Brain pericyte (primary cell): ENCODE results near the gene TGFB1I1.
"Not testable (repeated sequence)": the region's sequence is repeated elsewhere in the genome, so short reads cannot be mapped to it uniquely, and the experiment has no call there.

ENCODE experiments used
- DNase-seq: peaks from one replicate; pipeline ENCODE4 v3.0.0-alpha.2; 2012; ENCODE audit warnings: low read depth, low spot score

TGFB1I1 gene

GRCh38 chr16:31471241-31471874, 594 bp upstream of the TGFB1I1 start:
- no peak for DNase-seq

DNA sequence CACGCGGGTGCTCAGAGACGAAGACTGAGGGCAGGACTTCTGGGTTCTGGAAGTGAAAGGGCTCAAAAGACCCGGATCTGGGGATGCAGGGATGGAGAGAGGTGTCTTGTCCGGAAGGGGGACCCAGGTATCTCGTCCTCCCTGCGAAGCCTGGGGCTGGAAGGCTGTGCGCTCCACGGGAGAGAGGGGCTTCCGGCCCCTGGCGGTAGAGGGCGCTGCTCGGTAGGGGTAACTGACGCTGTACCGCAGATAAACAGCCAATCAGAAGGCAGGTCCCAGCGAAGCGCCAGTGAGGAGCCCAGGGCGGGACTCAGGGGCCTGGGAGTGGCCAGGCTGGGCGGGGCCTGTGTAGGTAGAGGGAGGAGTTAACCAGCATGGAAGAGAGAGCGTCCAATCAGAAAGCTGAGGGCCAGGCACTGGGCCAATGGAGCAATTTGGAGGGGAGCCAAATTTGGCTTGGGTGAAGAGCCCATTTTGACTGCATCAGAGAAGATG, 804 bp downstream of the TGFB1I1 start:
- DNase-seq: peak; percentile 71

DNA sequence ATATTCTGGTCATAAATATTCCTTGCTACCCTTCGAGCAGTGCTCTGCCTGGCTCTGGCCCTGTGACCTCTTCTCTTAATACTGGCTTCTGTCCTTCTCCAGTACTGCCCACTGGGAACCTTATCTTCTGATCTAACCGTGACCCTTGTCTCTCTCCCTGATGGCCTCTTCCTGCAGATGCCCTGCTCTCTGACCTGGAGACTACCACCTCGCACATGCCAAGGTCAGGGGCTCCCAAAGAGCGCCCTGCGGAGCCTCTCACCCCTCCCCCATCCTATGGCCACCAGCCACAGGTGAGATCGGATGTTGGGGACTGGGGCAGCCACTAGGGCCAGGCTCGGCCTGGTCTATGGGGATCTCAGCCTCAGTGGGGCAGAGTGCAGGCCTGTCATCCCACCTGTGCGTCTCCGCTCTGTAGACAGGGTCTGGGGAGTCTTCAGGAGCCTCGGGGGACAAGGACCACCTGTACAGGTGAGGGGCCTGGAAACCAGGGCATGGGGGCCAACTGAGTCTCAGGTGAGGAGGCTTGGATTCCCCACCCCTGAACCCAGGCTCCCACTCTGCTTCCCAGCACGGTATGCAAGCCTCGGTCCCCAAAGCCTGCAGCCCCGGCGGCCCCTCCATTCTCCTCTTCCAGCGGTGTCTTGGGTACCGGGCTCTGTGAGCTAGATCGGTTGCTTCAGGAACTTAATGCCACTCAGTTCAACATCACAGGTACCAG, 1.5 kb downstream of the TGFB1I1 start:
- DNase-seq: no peak

DNA sequence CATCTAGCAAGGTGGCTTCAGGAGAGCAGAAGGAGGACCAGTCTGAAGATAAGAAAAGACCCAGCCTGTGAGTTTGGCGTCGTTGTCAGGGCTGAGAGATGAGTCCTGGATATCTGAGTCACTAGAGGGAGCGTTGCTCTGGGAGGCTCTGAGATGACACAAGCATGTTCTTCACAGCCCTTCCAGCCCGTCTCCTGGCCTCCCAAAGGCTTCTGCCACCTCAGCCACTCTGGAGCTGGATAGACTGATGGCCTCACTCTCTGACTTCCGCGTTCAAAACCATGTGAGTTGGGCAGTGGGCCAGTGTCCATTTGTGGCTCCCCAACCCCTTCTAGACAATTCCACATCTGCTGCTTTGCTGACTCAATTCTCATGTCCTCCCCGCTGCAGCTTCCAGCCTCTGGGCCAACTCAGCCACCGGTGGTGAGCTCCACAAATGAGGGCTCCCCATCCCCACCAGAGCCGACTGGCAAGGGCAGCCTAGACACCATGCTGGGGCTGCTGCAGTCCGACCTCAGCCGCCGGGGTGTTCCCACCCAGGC, 2.3 kb downstream of the TGFB1I1 start:
- DNase-seq: no peak

- no peak for DNase-seq
Measured at GRCh38 chr16:31474773-31475738, 3.1 kb downstream of the TGFB1I1 start.

DNA sequence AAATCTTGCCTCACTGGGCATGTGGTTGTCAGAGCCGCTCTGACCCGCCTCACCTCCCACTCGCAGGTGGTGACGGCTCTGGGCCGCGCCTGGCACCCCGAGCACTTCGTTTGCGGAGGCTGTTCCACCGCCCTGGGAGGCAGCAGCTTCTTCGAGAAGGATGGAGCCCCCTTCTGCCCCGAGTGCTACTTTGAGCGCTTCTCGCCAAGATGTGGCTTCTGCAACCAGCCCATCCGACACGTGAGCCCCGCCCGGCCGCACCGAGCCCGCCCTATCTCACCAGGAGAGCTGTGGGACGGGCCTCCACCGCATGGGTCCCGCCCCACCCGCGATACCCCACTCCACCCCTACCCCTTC, 4.0 kb downstream of the TGFB1I1 start:
- DNase-seq: no peak

DNA sequence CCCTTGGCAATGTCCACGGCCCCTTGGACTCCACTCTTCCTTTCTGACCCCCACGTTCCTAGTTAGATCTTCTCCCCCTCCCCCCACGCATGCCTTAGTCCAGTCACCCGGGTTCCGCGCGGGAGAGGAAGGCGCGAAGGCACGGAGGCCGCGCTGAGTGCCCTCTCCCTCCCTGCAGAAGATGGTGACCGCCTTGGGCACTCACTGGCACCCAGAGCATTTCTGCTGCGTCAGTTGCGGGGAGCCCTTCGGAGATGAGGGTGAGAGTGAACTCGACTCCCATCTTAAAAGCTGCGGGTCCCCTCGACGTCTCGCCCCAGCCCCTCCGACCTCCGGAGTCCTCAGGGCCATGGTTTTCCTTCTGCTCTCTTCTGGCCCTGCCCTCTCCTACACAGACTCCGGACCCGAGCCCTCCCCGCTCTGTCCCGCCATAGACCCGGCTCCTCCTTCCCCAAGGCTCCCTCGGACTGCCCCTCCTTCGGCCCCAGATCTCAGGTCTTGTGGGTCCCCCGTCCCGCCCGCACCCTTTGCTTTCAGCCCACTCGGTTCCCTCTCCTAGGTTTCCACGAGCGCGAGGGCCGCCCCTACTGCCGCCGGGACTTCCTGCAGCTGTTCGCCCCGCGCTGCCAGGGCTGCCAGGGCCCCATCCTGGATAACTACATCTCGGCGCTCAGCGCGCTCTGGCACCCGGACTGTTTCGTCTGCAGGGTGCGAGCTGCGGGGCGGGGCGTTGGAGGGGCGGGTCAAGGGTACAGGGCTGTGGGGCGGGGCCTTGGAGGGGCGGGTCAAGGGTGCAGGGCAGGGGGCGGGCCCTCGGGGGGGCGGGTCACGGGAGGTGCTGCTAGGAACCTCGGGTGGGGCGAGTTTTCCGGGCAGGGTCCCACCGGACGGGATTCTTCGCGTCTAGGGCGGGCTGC, 4.6 kb downstream of the TGFB1I1 start:
- no peak for DNase-seq

DNA sequence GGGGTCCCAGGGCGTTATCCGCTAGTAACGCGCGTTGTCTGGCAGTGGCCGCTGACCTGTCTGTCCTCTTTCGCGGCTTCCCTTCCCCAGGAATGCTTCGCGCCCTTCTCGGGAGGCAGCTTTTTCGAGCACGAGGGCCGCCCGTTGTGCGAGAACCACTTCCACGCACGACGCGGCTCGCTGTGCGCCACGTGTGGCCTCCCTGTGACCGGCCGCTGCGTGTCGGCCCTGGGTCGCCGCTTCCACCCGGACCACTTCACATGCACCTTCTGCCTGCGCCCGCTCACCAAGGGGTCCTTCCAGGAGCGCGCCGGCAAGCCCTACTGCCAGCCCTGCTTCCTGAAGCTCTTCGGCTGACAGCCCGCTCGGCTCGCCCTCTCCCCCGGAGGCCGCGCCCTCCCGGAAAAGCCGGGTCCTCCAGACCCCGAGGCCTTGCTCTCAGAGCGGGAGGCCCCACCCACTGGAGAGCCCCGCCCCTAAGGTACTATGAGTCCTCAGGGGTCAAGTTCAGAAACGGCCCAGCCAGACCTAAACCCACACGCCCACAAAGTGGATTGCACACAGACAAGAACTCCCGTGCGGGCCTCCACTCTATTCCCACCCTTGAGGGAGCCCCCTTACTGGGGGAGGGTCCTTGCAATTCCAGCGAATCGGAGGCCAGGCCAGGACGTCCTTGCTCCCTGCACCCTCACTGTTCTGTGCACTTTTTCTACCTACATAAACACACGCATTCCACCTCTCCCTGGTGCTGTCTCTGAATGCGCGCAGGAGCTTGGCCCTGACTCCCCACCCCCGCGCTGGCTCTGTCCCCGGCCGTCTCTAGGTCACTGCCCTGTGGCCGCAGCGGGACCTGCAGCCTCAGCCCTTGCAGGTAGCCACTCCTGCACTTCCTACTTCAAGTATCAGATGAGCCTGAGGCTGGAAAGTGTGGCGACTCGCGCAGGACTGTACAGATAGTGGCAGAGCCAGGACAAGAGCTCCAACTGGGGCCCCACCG, 5.6 kb downstream of the TGFB1I1 start:
- no peak for DNase-seq

DNA sequence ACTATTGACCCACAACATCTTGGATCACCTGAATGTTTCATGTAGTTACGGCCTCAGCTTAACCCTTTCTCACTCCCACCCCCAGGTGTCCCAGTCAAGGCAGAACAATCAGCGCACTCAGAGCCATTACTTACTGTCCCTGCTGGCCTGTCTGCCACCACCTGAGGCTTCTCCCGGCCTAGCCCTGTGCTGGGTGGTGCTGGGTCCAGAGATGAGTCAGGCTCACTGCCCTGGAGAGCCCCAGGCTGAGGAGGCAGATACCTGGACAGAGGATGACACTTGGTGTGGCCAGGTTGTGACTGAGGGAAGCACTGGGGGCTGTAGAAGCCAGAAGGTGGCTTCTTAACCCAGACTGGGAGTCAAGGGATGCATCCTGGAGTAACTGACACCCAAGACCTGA, 7.0 kb downstream of the TGFB1I1 start:
- no peak for DNase-seq

DNA sequence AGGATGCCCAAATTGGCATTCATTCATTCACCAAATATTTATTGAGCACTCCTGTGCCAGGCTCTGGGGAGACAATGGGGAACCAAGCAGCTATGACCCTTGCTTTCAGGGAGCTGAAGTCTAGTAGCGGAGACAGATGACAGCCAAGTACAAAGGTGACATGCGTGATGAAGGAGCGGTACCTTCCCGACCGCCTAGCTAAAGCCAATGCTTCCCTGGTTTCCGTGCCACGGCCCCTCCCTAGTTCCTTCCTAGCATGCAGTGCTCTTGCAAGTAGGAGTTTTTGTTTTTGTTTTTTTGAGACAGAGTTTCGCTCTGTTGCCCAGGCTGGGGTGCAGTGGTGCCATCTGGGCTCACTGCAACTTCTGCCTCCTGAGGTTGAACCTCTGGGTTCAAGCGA, 7.8 kb downstream of the TGFB1I1 start:
- DNase-seq: no peak

- no peak for DNase-seq
Measured at GRCh38 chr16:31480851-31481536, 9.0 kb downstream of the TGFB1I1 start.

DNA sequence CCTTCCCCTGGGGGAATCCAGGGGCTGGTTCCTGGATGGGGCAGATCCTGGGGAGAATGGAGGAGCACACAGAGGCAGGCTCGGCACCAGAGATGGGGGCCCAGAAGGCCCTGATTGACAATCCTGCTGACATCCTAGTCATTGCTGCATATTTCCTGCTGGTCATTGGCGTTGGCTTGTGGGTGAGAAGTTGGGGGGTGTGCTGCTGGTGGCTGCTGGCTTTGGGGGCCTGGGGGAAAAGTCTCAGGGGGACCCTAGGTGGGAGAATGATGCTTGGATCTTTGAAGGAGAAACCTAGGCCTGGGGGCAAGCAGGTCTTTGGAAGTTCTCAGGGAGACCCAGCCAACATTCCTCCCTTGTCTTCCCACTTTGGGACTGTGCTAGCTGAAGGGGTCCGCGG, 11.1 kb downstream of the TGFB1I1 start, which contains the start of gene SLC5A2:
TSS of gene SLC5A2 (plus strand) at position 43 of the 400 bp plus-strand sequence. CDS start at position 57, 14 bp downstream.
- DNase-seq: no peak

- not testable (repeated sequence) for DNase-seq
Measured at GRCh38 chr16:31484048-31484447, 12.1 kb downstream of the TGFB1I1 start.

DNA sequence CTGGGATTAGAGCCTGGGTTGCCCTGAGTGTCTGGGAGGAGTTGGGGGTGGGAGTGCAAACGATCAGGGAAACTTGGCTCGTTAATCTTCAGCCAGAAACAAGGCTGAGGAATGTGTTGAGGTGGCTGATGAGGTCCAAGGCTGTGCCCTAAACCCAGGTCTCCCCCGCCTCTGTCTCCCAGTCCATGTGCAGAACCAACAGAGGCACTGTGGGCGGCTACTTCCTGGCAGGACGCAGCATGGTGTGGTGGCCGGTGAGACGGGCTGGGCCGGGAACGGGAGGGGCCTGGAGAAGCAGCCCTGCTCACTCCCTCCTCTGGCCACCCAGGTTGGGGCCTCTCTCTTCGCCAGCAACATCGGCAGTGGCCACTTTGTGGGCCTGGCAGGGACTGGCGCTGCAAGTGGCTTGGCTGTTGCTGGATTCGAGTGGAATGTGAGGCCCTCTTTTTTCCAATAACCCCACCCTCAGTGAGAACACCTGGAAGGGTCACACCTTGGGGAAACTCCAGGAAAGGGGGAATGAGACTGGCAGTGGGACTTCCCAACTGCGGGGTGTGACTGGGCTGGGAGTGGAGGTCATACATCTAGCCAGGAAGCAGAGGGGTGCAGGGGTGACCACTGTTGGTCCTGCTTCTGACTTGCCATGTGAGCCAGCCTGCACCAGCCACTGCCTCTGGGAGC, 12.7 kb downstream of the TGFB1I1 start:
- DNase-seq: no peak

DNA sequence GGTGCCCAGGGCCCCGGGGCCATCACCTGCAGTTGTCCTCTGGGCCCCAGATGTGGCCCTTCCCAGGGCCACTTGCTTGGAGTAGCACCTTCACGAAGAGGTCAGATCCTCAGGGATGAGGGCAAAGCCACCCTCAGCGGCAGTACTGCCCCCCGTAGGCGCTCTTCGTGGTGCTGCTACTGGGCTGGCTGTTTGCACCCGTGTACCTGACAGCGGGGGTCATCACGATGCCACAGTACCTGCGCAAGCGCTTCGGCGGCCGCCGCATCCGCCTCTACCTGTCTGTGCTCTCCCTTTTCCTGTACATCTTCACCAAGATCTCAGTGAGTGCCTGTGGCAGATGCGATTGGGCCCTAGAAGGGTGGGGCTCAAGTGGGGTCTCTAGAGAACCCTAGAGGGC, 13.6 kb downstream of the TGFB1I1 start:
- DNase-seq: no peak

GRCh38 chr16:31486045-31486444, 14.1 kb downstream of the TGFB1I1 start:
- no peak for DNase-seq

- DNase-seq: no peak
Measured at GRCh38 chr16:31487071-31487719, 15.2 kb downstream of the TGFB1I1 start.
